ENCODE data around the gene SPOCK2. TPM values are rescaled to one million over a fixed set of nuclear protein-coding genes. Genes with fewer than 3 reads are reported as not detected.

Gene SPOCK2
- total RNA-seq, 2 donors from 2014 or later = 5.1 to 163 TPM

DNA sequence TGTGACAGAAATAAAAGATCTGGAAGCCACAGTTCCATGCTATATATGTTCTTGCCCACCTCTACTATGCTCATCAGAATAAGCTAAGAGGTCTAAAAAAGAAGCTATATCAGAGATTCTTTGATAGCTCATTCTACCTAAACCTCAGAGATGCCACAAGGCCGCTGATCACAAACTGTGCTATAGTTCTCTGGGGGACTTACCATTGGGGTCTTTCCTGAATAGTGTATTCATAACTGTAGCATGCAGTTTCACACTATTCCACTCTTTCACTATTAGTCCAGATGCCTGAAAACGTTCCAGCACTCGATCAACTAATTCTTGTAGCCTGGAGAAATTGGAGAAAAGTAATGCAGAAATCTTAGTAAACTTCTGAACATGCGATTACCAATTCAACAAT lies 44.5 kb upstream of the SPOCK2 start:
- intact Hi-C loops (cut with DNase I) = loop anchor here (10.0 kb wide), 1 partner anchor 142 kb away; the partner anchor contains the start of gene DDIT4
- H3K4me1 ChIP-seq (replicated peaks) = no peaks in the 10 kb centered on the region
- no peaks in the 10 kb centered on the region for H3K36me3 ChIP-seq
- no peak overlapping the region for H3K27ac ChIP-seq
- H3K4me3 ChIP-seq = no peak overlapping the region
- DNase-seq (ENCODE audit: low spot score) = no peak
- H3K27me3 ChIP-seq (replicated peaks; ENCODE audit: insufficient read depth) = no peaks in the 10 kb centered on the region
- H3K9me3 ChIP-seq = no peaks in the 10 kb centered on the region
- TF ChIP-seq POLR2A (IDR thresholded peaks at IDR 0.05) = no peak
- TF ChIP-seq, protein P1, sequence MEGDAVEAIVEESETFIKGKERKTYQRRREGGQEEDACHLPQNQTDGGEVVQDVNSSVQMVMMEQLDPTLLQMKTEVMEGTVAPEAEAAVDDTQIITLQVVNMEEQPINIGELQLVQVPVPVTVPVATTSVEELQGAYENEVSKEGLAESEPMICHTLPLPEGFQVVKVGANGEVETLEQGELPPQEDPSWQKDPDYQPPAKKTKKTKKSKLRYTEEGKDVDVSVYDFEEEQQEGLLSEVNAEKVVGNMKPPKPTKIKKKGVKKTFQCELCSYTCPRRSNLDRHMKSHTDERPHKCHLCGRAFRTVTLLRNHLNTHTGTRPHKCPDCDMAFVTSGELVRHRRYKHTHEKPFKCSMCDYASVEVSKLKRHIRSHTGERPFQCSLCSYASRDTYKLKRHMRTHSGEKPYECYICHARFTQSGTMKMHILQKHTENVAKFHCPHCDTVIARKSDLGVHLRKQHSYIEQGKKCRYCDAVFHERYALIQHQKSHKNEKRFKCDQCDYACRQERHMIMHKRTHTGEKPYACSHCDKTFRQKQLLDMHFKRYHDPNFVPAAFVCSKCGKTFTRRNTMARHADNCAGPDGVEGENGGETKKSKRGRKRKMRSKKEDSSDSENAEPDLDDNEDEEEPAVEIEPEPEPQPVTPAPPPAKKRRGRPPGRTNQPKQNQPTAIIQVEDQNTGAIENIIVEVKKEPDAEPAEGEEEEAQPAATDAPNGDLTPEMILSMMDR (IDR thresholded peaks at IDR 0.05) = no peak
- no peak for TF ChIP-seq POLR2AphosphoS5 (IDR thresholded peaks at IDR 0.05)
- WGBS = 91% methylated on average over 4 of the region's 4 CpGs

DNA sequence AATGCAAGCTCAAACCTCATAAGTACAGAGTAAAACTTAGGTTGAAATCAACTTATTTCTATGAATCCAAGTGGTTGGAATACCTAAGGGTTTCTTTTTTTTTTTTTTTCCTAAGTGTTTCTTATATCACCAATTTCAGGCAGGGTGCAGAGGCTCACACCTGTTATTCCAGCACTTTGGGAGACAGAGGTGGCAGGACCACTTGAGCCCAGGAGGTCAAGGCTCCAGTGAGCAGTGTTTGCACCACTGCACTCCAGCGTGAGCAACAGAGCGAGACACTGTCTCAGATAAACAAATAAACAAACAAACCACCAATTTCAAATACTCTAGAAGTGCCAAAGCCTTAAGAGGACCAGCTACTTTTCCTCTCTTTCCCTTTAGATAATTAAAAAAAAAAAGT lies 39.2 kb upstream of the SPOCK2 start:
- Histone ChIP-seq H3K27me3 (replicated peaks; ENCODE audit: insufficient read depth) (no peaks in the 10 kb centered on the region), H3K4me3 (no peak overlapping the region), H3K36me3 (no peaks in the 10 kb centered on the region), H3K9me3 (no peaks in the 10 kb centered on the region), H3K4me1 (replicated peaks) (no peaks in the 10 kb centered on the region), H3K27ac (no peak overlapping the region)
- 91% methylated on average over 2 of the region's 2 CpGs for WGBS
- intact Hi-C loops (cut with DNase I) = loop anchor here (5.0 kb wide), 1 partner anchor 210 kb away; no protein-coding TSS in a partner anchor
- DNase-seq (ENCODE audit: low spot score) = no peak
- TF ChIP-seq POLR2A (IDR thresholded peaks at IDR 0.05) (no peak), POLR2AphosphoS5 (IDR thresholded peaks at IDR 0.05) (no peak)
- TF ChIP-seq, protein P1 (IDR thresholded peaks at IDR 0.05) = no peak

DNA sequence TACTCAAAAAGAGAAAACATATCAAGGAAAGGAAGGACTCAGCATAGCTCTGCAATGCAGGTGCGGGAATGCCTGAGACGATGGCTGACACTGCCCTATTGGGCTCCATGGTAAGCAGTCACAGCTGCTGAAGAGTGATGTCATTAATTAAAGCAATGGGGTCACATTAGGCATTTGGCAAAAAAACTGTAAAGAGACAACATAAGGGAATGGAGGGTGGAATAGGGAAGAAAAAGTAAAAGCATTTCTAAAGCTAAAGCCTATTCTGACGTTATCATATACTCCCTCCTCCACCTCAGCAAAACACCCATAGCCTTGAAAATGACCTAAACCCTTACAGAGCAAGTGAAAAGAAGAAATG lies 38.5 kb upstream of the SPOCK2 start:
- intact Hi-C loops (cut with DNase I) = loop anchor here (5.0 kb wide), 1 partner anchor 210 kb away; no protein-coding TSS in a partner anchor
- Histone ChIP-seq H3K27me3 (replicated peaks; ENCODE audit: insufficient read depth) (no peaks in the 10 kb centered on the region), H3K27ac (no peak overlapping the region), H3K36me3 (no peaks in the 10 kb centered on the region), H3K4me1 (replicated peaks) (no peaks in the 10 kb centered on the region), H3K9me3 (no peaks in the 10 kb centered on the region), H3K4me3 (no peak overlapping the region)
- TF ChIP-seq, protein P1 (IDR thresholded peaks at IDR 0.05) = no peak
- no peak for TF ChIP-seq POLR2AphosphoS5 (IDR thresholded peaks at IDR 0.05)
- TF ChIP-seq POLR2A (IDR thresholded peaks at IDR 0.05) = no peak
- DNase-seq (ENCODE audit: low spot score) = no peak
- 93% methylated on average over 3 of the region's 3 CpGs for WGBS

DNA sequence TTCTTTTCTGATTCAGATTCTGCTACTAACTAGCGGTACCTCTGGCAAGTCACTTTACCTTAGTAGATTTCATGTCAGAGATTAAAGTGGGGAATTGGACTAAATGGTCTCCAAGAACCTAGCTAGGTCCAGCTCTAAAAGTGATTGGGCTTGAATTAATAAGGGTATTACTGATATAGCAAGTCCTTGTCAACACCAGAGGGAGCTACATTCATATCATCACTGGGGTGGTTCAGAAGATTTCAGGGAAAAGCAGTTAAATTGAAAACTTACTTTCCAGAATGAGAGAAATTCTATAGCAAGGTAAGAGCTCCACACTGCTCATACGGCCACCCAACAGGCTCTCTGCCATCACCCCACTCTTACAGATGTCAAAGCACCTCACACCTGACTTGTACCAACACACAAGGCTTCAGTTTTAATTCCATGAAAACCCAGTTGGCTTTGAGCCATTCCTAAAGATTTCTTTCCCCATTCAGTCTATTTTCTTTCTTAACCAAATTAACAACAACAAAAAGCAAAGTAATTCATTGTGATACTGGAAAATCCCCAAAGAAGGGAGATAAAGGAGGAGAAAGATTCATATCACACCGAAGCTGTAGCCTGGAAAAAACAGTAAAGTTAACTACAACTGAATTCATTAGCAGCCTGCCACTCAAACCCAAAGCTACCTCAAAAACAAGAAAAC lies 38.0 kb upstream of the SPOCK2 start:
- TF ChIP-seq POLR2A (IDR thresholded peaks at IDR 0.05) (no peak), POLR2AphosphoS5 (IDR thresholded peaks at IDR 0.05) (no peak)
- TF ChIP-seq, protein P1 (IDR thresholded peaks at IDR 0.05) = peak in 3 of 4 experiments; percentile 23 to 64 (median 47)
- no peaks in the 10 kb centered on the region for H3K27me3 ChIP-seq (replicated peaks; ENCODE audit: insufficient read depth)
- 86% methylated on average over 3 of the region's 3 CpGs for WGBS
- no peak for DNase-seq (ENCODE audit: low spot score)
- no peak overlapping the region for H3K27ac ChIP-seq
- no peaks in the 10 kb centered on the region for H3K9me3 ChIP-seq
- no peak overlapping the region for H3K4me3 ChIP-seq
- no peaks in the 10 kb centered on the region for H3K36me3 ChIP-seq
- H3K4me1 ChIP-seq (replicated peaks) = no peaks in the 10 kb centered on the region
- intact Hi-C loops (cut with DNase I) = loop anchor here (5.0 kb wide), 1 partner anchor 211 kb away; no protein-coding TSS in a partner anchor

DNA sequence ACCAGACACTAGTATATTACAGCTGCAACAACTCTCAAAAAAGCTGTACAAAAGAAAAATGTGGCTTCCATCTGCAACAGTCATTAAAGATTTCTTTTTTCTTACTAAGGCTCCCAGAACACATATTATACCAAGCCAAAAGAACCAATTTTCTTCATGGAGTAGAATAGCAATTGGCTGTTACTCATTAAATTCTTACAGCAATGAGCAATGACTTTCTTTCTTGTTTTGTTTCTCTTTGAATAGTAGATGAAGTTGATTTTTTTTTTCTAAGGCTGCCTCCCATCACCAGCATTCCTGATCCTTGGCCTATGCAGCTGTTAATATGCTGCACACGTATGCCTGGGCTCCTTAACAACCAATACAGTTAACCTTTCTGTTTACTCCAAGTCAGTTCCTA lies 36.6 kb upstream of the SPOCK2 start:
- no peaks in the 10 kb centered on the region for H3K4me1 ChIP-seq (replicated peaks)
- H3K36me3 ChIP-seq = no peaks in the 10 kb centered on the region
- H3K27ac ChIP-seq = no peak overlapping the region
- H3K27me3 ChIP-seq (replicated peaks; ENCODE audit: insufficient read depth) = no peaks in the 10 kb centered on the region
- whole genome bisulfite sequencing = 59% methylated on average over 1 of the region's 1 CpG
- H3K9me3 ChIP-seq = no peaks in the 10 kb centered on the region
- no peak for DNase-seq (ENCODE audit: low spot score)
- TF ChIP-seq POLR2AphosphoS5 (IDR thresholded peaks at IDR 0.05) = no peak
- TF ChIP-seq, protein P1 (IDR thresholded peaks at IDR 0.05) = no peak
- no peak for TF ChIP-seq POLR2A (IDR thresholded peaks at IDR 0.05)
- intact Hi-C loops (cut with DNase I) = loop anchor here (5.0 kb wide), 1 partner anchor 212 kb away; no protein-coding TSS in a partner anchor
- H3K4me3 ChIP-seq = no peak overlapping the region

Measured in prostate gland (tissue), 2 donors.